ENCODE results near the gene SNAP47.

SNAP47 gene

GRCh38 chr1:227798078-227798802, 63.0 kb downstream of the SNAP47 start:
- DNase-seq (ENCODE audit: low read depth): no peak

- no peak for DNase-seq (ENCODE audit: low read depth)
Measured at GRCh38 chr1:227799756-227800155, 64.5 kb downstream of the SNAP47 start.

- no peak for DNase-seq (ENCODE audit: low read depth)
Measured at GRCh38 chr1:227803933-227804332, 68.7 kb downstream of the SNAP47 start.

- no peak for DNase-seq (ENCODE audit: low read depth)
Measured at GRCh38 chr1:227805606-227806197, 70.5 kb downstream of the SNAP47 start.

GRCh38 chr1:227808566-227808965, 73.3 kb downstream of the SNAP47 start:
- DNase-seq (ENCODE audit: low read depth): no peak

GRCh38 chr1:227809026-227809425, 73.8 kb downstream of the SNAP47 start:
- DNase-seq (ENCODE audit: low read depth): no peak

- no peak for DNase-seq (ENCODE audit: low read depth)
Measured at GRCh38 chr1:227813962-227814361, 78.7 kb downstream of the SNAP47 start.

- no peak for DNase-seq (ENCODE audit: low read depth)
Measured at GRCh38 chr1:227815468-227816409, 80.5 kb downstream of the SNAP47 start, which contains the start of gene PRSS38. PRSS38 (plus strand) TSS chr1:227815675; CDS start chr1:227815717, 42 bp downstream.

GRCh38 chr1:227816750-227817446, 81.7 kb downstream of the SNAP47 start:
- no peak for DNase-seq (ENCODE audit: low read depth)

- DNase-seq (ENCODE audit: low read depth): no peak
Measured at GRCh38 chr1:227823537-227823936, 88.3 kb downstream of the SNAP47 start.

- no peak for DNase-seq (ENCODE audit: low read depth)
Measured at GRCh38 chr1:227824204-227824603, 89.0 kb downstream of the SNAP47 start.

- no peak for DNase-seq (ENCODE audit: low read depth)
Measured at GRCh38 chr1:227828786-227829185, 93.6 kb downstream of the SNAP47 start.

All from stimulated activated CD8-positive, alpha-beta memory T cell treated with anti-CD3 and anti-CD28 coated beads, Interleukin-12 subunit alpha, Interleukin-12 subunit beta, amount 100 ng/mL, for 1 hour (primary cell).